Right renal pelvis (tissue), 4 donors: ENCODE measurements around the gene LSP1. TPM values are rescaled to one million over a fixed set of nuclear protein-coding genes. Genes with fewer than 3 reads are reported as not detected.

ENCODE experiments used
- DNase-seq, 4 donors: peaks; one replicate each; pipeline ENCODE4 v3.0.0-alpha.2; 2013; ENCODE audit warnings: low read depth in 4 of 4, low spot score in 3 of 4, missing footprints in 1 of 4
- polyA plus RNA-seq, 4 donors: library from polyadenylated mRNA; unstranded; fragments of 120-200 nt; gene quantifications; one replicate each; pipeline ENCODE4 v1.2.1, GENCODE V29; 2013; ENCODE audit not compliant: insufficient read length in 4 of 4

The LSP1 gene
- polyA plus RNA-seq, 4 donors = 5.0 to 8.9 (median 6.4) TPM

- DNase-seq = no peak
Observed at GRCh38 chr11:1924646-1925372, 71.9 kb downstream of the LSP1 start.

- DNase-seq = no peak
Observed at GRCh38 chr11:1925373-1926155, 72.7 kb downstream of the LSP1 start.

GRCh38 chr11:1926156-1927025, 73.5 kb downstream of the LSP1 start:
- DNase-seq = no peak

- no peak for DNase-seq
Observed at GRCh38 chr11:1927026-1927847, 74.4 kb downstream of the LSP1 start.

GRCh38 chr11:1927848-1928469, 75.1 kb downstream of the LSP1 start:
- DNase-seq = no peak

GRCh38 chr11:1928470-1928890, 75.6 kb downstream of the LSP1 start:
- no peak for DNase-seq

GRCh38 chr11:1928891-1929541, 76.1 kb downstream of the LSP1 start:
- no peak for DNase-seq

GRCh38 chr11:1929621-1930461, 77.0 kb downstream of the LSP1 start:
- DNase-seq = no peak

GRCh38 chr11:1930462-1930830, 77.6 kb downstream of the LSP1 start:
- no peak for DNase-seq

GRCh38 chr11:1931341-1932104, 78.6 kb downstream of the LSP1 start:
- no peak for DNase-seq

GRCh38 chr11:1932105-1932480, 79.2 kb downstream of the LSP1 start:
- DNase-seq = no peak

- no peak for DNase-seq
Observed at GRCh38 chr11:1932681-1933080, 79.8 kb downstream of the LSP1 start.

GRCh38 chr11:1933416-1934334, 80.8 kb downstream of the LSP1 start:
- no peak for DNase-seq

- no peak for DNase-seq
Observed at GRCh38 chr11:1934335-1935155, 81.7 kb downstream of the LSP1 start.

- no peak for DNase-seq
Observed at GRCh38 chr11:1935156-1936071, 82.5 kb downstream of the LSP1 start.
